B cell (primary cell): Measurements from ENCODE around the gene RAD51B.

Experiments
- CTCF ChIP-seq: fragments of 200-600 bp; IDR thresholded peaks from one replicate; pipeline ENCODE4 v1.8.0; 2022; ENCODE audit warnings: antibody characterized with exemption, mild to moderate bottlenecking
- EZH2 ChIP-seq: IDR thresholded peaks from 2 replicates; pipeline ENCODE4 v1.6.1; 2012; ENCODE audit warnings: borderline replicate concordance, low read depth, mild to moderate bottlenecking, moderate library complexity, low read length; ENCODE audit not compliant: insufficient read depth, poor library complexity, severe bottlenecking

- TF ChIP-seq CTCF = no peak
- TF ChIP-seq EZH2 = no peak
These were observed 16.0 kb downstream of the RAD51B start for GRCh38 chr14:67835596-67835995.
